ENCODE results near the gene MPZL2. TPM values are rescaled to one million over a fixed set of nuclear protein-coding genes. Genes with fewer than 3 reads are reported as not detected.
"Not testable (repeated sequence)": the region's sequence is repeated elsewhere in the genome, so short reads cannot be mapped to it uniquely, and the experiment has no call there.

MPZL2 gene
- total RNA-seq (2014; rRNA removed; shearing (Covaris generic)): 13.6 and 19.6 TPM in 2 replicates

DNA sequence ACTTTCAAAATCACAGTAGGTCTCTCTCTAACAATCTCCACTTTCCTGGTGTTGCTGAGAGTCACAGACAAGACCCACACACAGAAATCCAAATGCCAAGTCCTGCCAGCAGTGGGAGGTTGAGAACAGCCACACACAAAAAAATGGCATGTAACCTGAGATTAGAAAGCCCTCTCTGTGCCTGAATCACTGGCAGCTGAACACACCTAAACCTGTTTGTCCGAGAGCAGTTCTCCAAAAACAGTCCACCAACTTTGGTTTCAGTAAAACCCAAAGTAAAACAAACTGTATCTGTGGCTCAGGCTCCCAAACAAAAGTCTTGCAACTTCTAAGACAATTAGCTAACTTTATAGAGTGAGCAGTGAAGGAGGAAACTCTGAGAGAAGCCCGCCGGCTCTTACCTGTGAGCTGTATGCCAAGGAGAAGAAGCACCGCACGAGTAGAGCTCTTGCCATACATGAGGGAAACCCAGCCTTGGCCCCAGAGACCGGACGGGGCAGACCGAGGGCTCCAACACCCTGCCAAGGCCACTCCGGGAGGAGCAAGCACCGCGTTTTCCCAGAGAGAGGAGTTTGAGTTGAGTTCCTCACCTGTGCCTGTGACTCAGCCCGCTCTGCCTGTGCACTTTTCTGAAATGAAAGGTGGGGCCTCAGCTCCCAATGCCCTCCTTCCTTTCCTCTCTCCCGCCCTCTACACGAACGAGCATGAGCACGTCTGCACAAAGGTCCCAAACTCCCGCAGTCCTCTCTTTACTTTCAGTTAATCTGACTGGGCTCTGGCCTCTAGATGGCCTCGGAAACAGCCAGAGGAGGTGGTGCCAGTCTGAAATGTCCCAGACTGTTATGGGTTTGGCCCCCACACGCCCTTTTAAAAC lies at the start of gene MPZL2:
TSS of gene MPZL2 (minus strand) at position 603 of the 874 bp plus-strand sequence. CDS start at position 459, 144 bp downstream.
- DNase-seq (ENCODE audit: low read depth): peak; percentile 79

- no peak for DNase-seq (ENCODE audit: low read depth)
These were observed 49.1 kb upstream of the MPZL2 start for GRCh38 chr11:118313242-118313641.

GRCh38 chr11:118312328-118312727 lies 48.2 kb upstream of the MPZL2 start:
- DNase-seq (ENCODE audit: low read depth): no peak

- no peak for DNase-seq (ENCODE audit: low read depth)
These were observed 47.4 kb upstream of the MPZL2 start for GRCh38 chr11:118311518-118311917.

- no peak for DNase-seq (ENCODE audit: low read depth)
These were observed 46.8 kb upstream of the MPZL2 start for GRCh38 chr11:118310781-118311485.

DNA sequence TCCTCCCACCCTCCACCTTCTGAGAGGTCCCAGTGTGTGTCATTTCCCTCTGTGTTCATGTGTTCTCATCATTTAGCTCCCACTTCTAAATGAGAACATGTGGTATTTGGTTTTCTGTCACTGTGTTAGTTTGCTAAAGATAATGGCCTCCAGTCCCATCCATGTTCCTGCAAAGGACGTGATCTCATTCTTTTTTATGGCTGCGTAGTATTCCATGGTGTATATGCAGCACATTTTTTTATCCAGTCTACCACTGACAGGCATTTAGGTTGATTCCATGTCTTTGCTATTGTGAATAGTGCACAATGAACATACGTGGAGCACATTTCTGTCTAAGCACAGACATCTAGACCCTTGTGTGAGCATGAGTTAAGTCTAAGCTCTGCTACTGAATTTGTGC lies 46.2 kb upstream of the MPZL2 start:
- no peak for DNase-seq (ENCODE audit: low read depth)

DNA sequence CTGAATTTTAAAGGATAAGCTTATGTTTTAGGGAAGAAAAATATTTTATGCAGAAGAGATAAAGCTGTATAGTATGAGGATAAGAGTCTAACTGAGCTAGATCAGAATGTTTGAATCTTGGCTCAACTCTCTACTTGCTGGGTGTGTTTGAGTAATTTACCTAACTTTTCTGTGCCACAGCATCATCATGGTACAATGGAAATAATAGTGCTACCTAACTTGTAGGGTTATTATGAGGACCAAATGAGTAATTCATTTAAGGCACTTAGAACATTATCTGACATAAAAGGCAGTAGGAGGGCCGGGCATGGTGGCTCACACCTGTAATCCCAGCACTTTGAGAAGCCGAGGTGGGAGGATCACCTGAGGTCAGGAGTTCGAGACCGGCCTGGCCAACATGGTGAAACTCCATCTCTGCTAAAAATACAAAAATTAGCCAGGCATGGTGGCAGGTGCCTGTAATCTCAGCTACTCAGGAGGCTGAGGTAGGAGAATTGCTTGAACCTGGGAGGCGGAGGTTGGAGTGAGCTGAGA lies 45.0 kb upstream of the MPZL2 start:
- DNase-seq (ENCODE audit: low read depth): not testable (repeated sequence)

DNA sequence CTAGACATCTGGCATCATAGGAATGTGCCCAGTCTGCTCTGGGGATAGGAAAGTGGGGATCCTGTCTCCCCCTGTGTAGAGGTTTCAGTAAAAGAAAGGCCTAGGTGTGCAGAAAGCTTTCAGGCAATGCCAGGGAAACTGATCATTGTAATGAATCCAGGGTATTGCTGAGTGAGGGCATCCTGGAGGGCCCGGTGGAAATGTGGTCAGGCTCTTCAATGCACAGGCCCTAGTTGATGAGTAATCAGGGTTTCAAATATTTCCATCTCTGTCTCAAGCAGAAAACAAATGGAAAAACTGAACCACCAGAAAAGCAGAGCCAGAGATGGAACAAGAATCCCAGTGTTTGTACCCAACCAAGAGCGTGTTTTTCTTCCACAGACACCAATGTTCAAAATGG lies 42.5 kb upstream of the MPZL2 start:
- DNase-seq (ENCODE audit: low read depth): peak; percentile 59

DNA sequence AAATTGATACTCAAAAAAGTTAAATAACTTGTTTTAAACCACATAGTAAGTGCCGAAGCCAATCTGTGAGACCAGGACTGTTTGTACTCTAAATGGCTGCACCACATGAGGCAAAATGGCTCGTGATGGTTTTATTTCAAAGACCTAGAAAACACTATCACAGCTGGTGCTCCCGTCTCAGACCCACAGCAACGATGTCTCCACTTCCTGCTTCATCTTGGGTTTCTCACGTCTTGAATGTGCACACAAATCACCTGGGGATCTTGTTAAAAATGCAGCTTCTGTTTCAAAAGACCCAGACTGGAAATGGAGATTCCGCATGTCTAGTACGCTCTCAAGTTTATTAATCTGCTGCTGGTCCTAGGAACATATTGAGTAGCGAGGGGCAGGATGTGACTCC lies 41.6 kb upstream of the MPZL2 start:
- no peak for DNase-seq (ENCODE audit: low read depth)

GRCh38 chr11:118304568-118305248 lies 40.6 kb upstream of the MPZL2 start, which contains the start of gene CD3E:
Gene CD3E, plus strand, starts transcription at chr11:118304730. Its CDS starts 223 bp downstream, at chr11:118304953.
- no peak for DNase-seq (ENCODE audit: low read depth)

- no peak for DNase-seq (ENCODE audit: low read depth)
These were observed 40.1 kb upstream of the MPZL2 start for GRCh38 chr11:118304227-118304567.

DNA sequence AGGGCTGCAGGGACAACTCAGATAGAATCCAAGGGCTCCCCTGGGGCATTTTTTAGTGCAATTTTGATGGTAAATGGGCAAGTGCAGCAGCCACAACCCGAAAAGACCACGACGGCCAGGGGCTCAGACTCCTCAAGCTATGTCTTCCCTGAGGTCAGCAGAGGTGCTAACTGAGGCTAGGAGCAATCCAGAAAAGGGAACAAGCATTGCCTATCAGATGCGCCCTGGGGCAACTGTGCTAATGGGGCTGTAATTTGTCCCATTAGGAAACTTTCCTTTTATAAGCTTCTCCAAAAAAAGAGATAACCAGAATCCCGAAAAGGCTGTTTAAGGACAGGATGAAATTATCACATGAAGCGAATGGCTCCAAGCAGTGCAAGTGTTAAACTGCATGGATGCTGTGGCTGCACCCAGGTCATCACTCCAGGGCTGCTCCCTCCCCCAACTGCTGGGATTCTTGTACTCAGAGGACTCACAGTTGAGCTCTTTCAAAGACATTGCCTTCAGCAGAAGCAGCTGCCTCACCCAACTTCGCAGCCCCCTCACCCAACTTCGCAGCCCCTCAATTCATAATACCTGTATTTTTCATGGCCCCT lies 37.6 kb upstream of the MPZL2 start:
- no peak for DNase-seq (ENCODE audit: low read depth)

GRCh38 chr11:118295815-118296454 lies 31.8 kb upstream of the MPZL2 start:
- DNase-seq (ENCODE audit: low read depth): peak; percentile 58

- no peak for DNase-seq (ENCODE audit: low read depth)
These were observed 31.1 kb upstream of the MPZL2 start for GRCh38 chr11:118295199-118295598.

GRCh38 chr11:118294053-118294452 lies 30.0 kb upstream of the MPZL2 start:
- DNase-seq (ENCODE audit: low read depth): no peak

- DNase-seq (ENCODE audit: low read depth): no peak
These were observed 27.5 kb upstream of the MPZL2 start for GRCh38 chr11:118291477-118292135.

- peak; percentile 52 for DNase-seq (ENCODE audit: low read depth)
These were observed 26.8 kb upstream of the MPZL2 start for GRCh38 chr11:118290923-118291322.

GRCh38 chr11:118289401-118289800 lies 25.3 kb upstream of the MPZL2 start:
- no peak for DNase-seq (ENCODE audit: low read depth)

DNA sequence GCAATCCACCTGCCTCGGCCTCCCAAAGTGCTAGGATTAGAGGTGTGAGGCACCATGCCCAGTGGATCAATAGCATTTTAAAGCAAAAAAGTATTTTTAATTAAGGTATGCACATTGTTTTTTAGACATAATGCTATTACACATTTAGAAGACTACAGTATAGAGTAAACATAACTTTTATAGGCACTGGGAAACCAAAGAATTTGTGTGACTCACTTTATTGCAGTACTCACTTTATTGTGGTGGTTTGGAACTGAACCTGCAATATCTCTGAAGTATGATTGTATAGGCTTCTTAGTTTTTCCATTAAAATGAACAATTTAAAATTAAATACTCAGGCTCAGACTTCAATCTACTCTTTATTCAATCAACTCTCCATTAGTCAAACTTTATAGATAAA lies 22.9 kb upstream of the MPZL2 start:
- peak; percentile 81 for DNase-seq (ENCODE audit: low read depth)

- DNase-seq (ENCODE audit: low read depth): no peak
These were observed 22.4 kb upstream of the MPZL2 start for GRCh38 chr11:118286545-118286944.
